GM23248 (cell line): ENCODE data around the gene DKK3. TPM values are rescaled to one million over a fixed set of nuclear protein-coding genes. Genes with fewer than 3 reads are reported as not detected.

Experiments used
- DNase-seq: peaks from one replicate; pipeline ENCODE4 v3.0.0-alpha.2; 2015
- H2AFZ ChIP-seq: fragments of 200-600 bp; sonication (generic); 2 replicates; pipeline ENCODE4 v1.6.1; 2016; ENCODE audit warnings: antibody characterized with exemption
- H3F3A ChIP-seq: fragments of 200-600 bp; sonication (generic); 2 replicates; pipeline ENCODE4 v1.6.1; 2016; ENCODE audit warnings: mild to moderate bottlenecking, antibody characterized with exemption, mixed run types; ENCODE audit not compliant: insufficient read depth
- H3K27ac ChIP-seq: fragments of 200-600 bp; sonication (generic); 2 replicates; pipeline ENCODE4 v1.5.1; 2016; ENCODE audit warnings: mild to moderate bottlenecking
- H3K27me3 ChIP-seq: fragments of 200-600 bp; sonication (generic); replicated peaks from 2 replicates; pipeline ENCODE4 v1.6.1; 2016; ENCODE audit warnings: mild to moderate bottlenecking; ENCODE audit not compliant: insufficient read depth
- H3K36me3 ChIP-seq: fragments of 200-600 bp; sonication (generic); 2 replicates; pipeline ENCODE4 v1.6.1; 2016; ENCODE audit warnings: low read depth, mild to moderate bottlenecking
- H3K4me1 ChIP-seq: fragments of 200-600 bp; sonication (generic); 2 replicates; pipeline ENCODE4 v1.6.1; 2016; ENCODE audit warnings: mild to moderate bottlenecking; ENCODE audit not compliant: insufficient read depth
- H3K4me2 ChIP-seq: fragments of 200-600 bp; sonication (generic); one replicate; pipeline ENCODE4 v1.6.1; 2016; ENCODE audit warnings: mild to moderate bottlenecking; ENCODE audit not compliant: unreplicated experiment
- H3K4me3 ChIP-seq: fragments of 200-600 bp; sonication (generic); 2 replicates; pipeline ENCODE4 v1.5.1; 2016; ENCODE audit warnings: mild to moderate bottlenecking
- H3K79me2 ChIP-seq: fragments of 200-600 bp; sonication (generic); 2 replicates; pipeline ENCODE4 v1.6.1; 2016; ENCODE audit warnings: mild to moderate bottlenecking; ENCODE audit not compliant: insufficient read depth
- H3K9ac ChIP-seq: fragments of 200-600 bp; sonication (generic); 2 replicates; pipeline ENCODE4 v1.6.1; 2016; ENCODE audit warnings: mild to moderate bottlenecking
- H3K9me2 ChIP-seq: fragments of 200-600 bp; sonication (generic); 2 replicates; pipeline ENCODE4 v1.6.1; 2016; ENCODE audit warnings: mixed run types, mild to moderate bottlenecking, moderate library complexity; ENCODE audit not compliant: insufficient read depth
- H3K9me3 ChIP-seq: fragments of 200-600 bp; sonication (generic); one replicate; pipeline ENCODE4 v1.6.1; 2017; ENCODE audit warnings: low read depth
- H4K20me1 ChIP-seq: fragments of 200-600 bp; sonication (generic); 2 replicates; pipeline ENCODE4 v1.6.0; 2016; ENCODE audit not compliant: insufficient read depth
- EZH2 ChIP-seq: fragments of 200-600 bp; sonication (generic); IDR thresholded peaks from 2 replicates; pipeline ENCODE4 v1.6.1; 2018; ENCODE audit warnings: antibody characterized with exemption, mild to moderate bottlenecking; ENCODE audit not compliant: insufficient read depth, poor library complexity, severe bottlenecking
- EZH2phosphoT487 ChIP-seq: fragments of 200-600 bp; sonication (generic); IDR thresholded peaks from 2 replicates; pipeline ENCODE4 v1.6.1; 2018; ENCODE audit warnings: antibody characterized with exemption, moderate library complexity, mild to moderate bottlenecking, low read depth; ENCODE audit not compliant: insufficient read depth
- WGBS, 2 experiments: methylation state at CpG; one replicate each; pipeline ENCODE4 v1.1.6; 2015 to 2017; ENCODE audit warnings: low lambda C conversion rate in 2 of 2, low coverage in 1 of 2; ENCODE audit errors: missing lambda C conversion rate in 2 of 2; 5-methylcytosine and 5-hydroxymethylcytosine counted together
- in situ Hi-C: fragments of 300-500 bp; cut with MboI; formaldehyde crosslinking; loops from 2 replicates; pipeline ENCODE4 v1.15.0; 2020
- polyA plus RNA-seq: library from polyadenylated mRNA; unstranded; fragments of >200 nt; fragmentation: Nextera tagmentation; extraction: Ambion mirVana; gene quantifications from 2 replicates; pipeline ENCODE4 v1.2.1, GENCODE V29; 2016
- total RNA-seq: library from RNA; depleted of rRNA; stranded (reverse); fragments of >200 nt; shearing (Covaris generic); gene quantifications from 2 replicates; pipeline ENCODE4 v1.2.3, GENCODE V29; 2014

The DKK3 gene
- total and polyA plus RNA-seq, 2 experiments from 2014 or later, result 225 to 237 TPM

- peak overlapping the region; percentile 77 for H3K4me2 ChIP-seq
- no peaks in the 10 kb centered on the region for H3K27me3 ChIP-seq
- H3K9me2 ChIP-seq, result no peaks in the 10 kb centered on the region
- DNase-seq, result peak; percentile 87
- no peak overlapping the region for H3K9ac ChIP-seq
- H2AFZ ChIP-seq, result no peak overlapping the region
- H3K27ac ChIP-seq, result peak overlapping the region; percentile 47
- no peaks in the 10 kb centered on the region for H3K9me3 ChIP-seq
- no peaks in the 10 kb centered on the region for H4K20me1 ChIP-seq
- no peak for TF ChIP-seq EZH2
- no peak for TF ChIP-seq EZH2phosphoT487
- H3K36me3 ChIP-seq, result no peaks in the 10 kb centered on the region
- peak overlapping the region; percentile 2; the same call in 1 of the 2 replicates for H3K4me3 ChIP-seq
- 3 to 15% methylated on average over 1 of the region's 1 CpG for WGBS, 2 experiments
- peaks cover 16% of the 10 kb centered on the region for H3F3A ChIP-seq
- in situ Hi-C loops, result no loop called here
- 0 out of 2 replicates have a peak, but pooled peaks cover 5% of the 10 kb centered on the region for H3K79me2 ChIP-seq
- H3K4me1 ChIP-seq, result peaks cover 23% of the 10 kb centered on the region
These were observed 3.0 kb downstream of the DKK3 start for GRCh38 chr11:12005476-12005875.

GRCh38 chr11:12005061-12005460 lies 3.4 kb downstream of the DKK3 start:
- Histone ChIP-seq H3K9me3 (no peaks in the 10 kb centered on the region), H3K36me3 (no peaks in the 10 kb centered on the region), H3K79me2 (0 out of 2 replicates have a peak, but pooled peaks cover 5% of the 10 kb centered on the region), H3K27ac (peak overlapping the region; percentile 47), H3K4me1 (peaks cover 23% of the 10 kb centered on the region), H3K9me2 (no peaks in the 10 kb centered on the region), H2AFZ (no peak overlapping the region), H3F3A (peaks cover 16% of the 10 kb centered on the region), H3K27me3 (no peaks in the 10 kb centered on the region), H4K20me1 (no peaks in the 10 kb centered on the region), H3K4me2 (peak overlapping the region; percentile 77), H3K4me3 (peak overlapping the region; percentile 2; the same call in 1 of the 2 replicates), H3K9ac (no peak overlapping the region)
- TF ChIP-seq EZH2phosphoT487 (no peak), EZH2 (no peak)
- 68% methylated on average over 4 of the region's 4 CpGs for WGBS, 2 experiments
- DNase-seq, result no peak
- in situ Hi-C loops, result no loop called here

- Histone ChIP-seq H3K79me2 (0 out of 2 replicates have a peak, but pooled peaks cover 5% of the 10 kb centered on the region), H3K9me3 (no peaks in the 10 kb centered on the region), H3K27ac (no peak overlapping the region), H4K20me1 (no peaks in the 10 kb centered on the region), H3K9ac (no peak overlapping the region), H3K4me2 (no peak overlapping the region), H2AFZ (no peak overlapping the region), H3K4me1 (peaks cover 27% of the 10 kb centered on the region), H3K9me2 (no peaks in the 10 kb centered on the region), H3F3A (peaks cover 20% of the 10 kb centered on the region), H3K36me3 (no peaks in the 10 kb centered on the region), H3K4me3 (no peak overlapping the region), H3K27me3 (no peaks in the 10 kb centered on the region)
- TF ChIP-seq EZH2 (no peak), EZH2phosphoT487 (no peak)
- in situ Hi-C loops, result no loop called here
- WGBS, 2 experiments, result 80 to 81% methylated on average over 4 of the region's 4 CpGs
- no peak for DNase-seq
These were observed 4.6 kb downstream of the DKK3 start for GRCh38 chr11:12003815-12004214.

GRCh38 chr11:12003336-12003735 lies 5.1 kb downstream of the DKK3 start:
- Histone ChIP-seq H3K4me3 (no peak overlapping the region), H3K9me3 (no peaks in the 10 kb centered on the region), H2AFZ (no peak overlapping the region), H3K4me2 (no peak overlapping the region), H3K36me3 (no peaks in the 10 kb centered on the region), H3K27ac (no peak overlapping the region), H4K20me1 (no peaks in the 10 kb centered on the region), H3F3A (peaks cover 23% of the 10 kb centered on the region), H3K79me2 (0 out of 2 replicates have a peak, but pooled peaks cover 5% of the 10 kb centered on the region), H3K9ac (no peak overlapping the region), H3K9me2 (no peaks in the 10 kb centered on the region), H3K27me3 (no peaks in the 10 kb centered on the region), H3K4me1 (peaks cover 30% of the 10 kb centered on the region)
- TF ChIP-seq EZH2 (no peak), EZH2phosphoT487 (no peak)
- DNase-seq, result no peak
- WGBS, 2 experiments, result 91 to 92% methylated on average over 2 of the region's 2 CpGs
- in situ Hi-C loops, result no loop called here

GRCh38 chr11:12001186-12001585 lies 7.2 kb downstream of the DKK3 start:
- in situ Hi-C loops, result no loop called here
- peaks cover 31% of the 10 kb centered on the region for H3K4me1 ChIP-seq
- no peak overlapping the region for H2AFZ ChIP-seq
- H3K36me3 ChIP-seq, result no peaks in the 10 kb centered on the region
- TF ChIP-seq EZH2phosphoT487 (no peak), EZH2 (no peak)
- no peaks in the 10 kb centered on the region for H3K9me3 ChIP-seq
- no peak for DNase-seq
- H3K9ac ChIP-seq, result no peak overlapping the region
- no peak overlapping the region for H3K4me2 ChIP-seq
- peaks cover 25% of the 10 kb centered on the region for H3F3A ChIP-seq
- WGBS, 2 experiments, result 92% methylated on average over 7 of the region's 7 CpGs
- no peaks in the 10 kb centered on the region for H4K20me1 ChIP-seq
- H3K4me3 ChIP-seq, result no peak overlapping the region
- H3K9me2 ChIP-seq, result no peaks in the 10 kb centered on the region
- H3K27ac ChIP-seq, result no peak overlapping the region
- 0 out of 2 replicates have a peak, but pooled peaks cover 5% of the 10 kb centered on the region for H3K79me2 ChIP-seq
- H3K27me3 ChIP-seq, result no peaks in the 10 kb centered on the region
